Measurements from ENCODE around the gene APOL1. TPM values are rescaled to one million over a fixed set of nuclear protein-coding genes. Genes with fewer than 3 reads are reported as not detected.
A peak's percentile ranks its signal among the peaks of the same experiment; 100 is the strongest.

Gene APOL1
- total RNA-seq, 1 experiment from 2014 or later: 16.0 TPM

DNA sequence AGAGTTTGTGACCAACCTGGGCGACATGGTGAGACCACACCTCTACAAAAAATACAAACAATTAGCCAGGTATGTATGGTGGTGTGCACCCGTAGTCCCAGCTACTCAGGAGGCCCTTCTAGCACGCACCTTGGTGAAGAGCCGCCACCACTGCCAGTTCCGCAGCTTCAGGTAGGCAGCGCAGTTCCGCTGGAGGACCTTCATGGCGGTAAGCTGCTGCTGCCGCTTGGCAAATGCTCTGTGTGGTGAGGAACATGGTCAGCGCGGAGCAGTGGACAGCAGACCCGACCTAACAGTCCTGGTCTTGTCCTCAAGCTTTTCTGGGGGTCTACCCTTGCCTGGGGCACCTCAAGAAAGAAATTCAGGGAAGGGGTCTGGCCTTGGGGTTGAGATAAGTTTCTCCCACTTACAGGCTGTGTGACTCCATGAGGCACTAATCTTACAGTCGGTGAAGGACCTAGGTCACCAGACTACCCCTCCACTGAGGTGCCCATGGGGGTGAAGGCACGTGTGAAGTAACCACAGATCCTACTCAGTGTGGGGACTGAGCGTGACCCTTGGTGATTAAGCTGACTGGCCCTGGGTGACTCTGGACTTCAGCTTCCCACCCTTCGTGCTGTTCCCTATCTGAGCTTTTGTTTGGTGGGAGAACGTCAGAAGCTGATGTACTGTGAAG, 49.6 kb downstream of the APOL1 start:
- ChIA-PET POLR2A (no interaction called here), CTCF (no interaction called here)
- no peaks in the 10 kb centered on the region for H3K27me3 ChIP-seq (ENCODE audit: control insufficient read depth, insufficient read depth, low read length)
- no peak overlapping the region for H3K4me3 ChIP-seq (ENCODE audit: low read depth in 2 of 2, low read length in 2 of 2)
- H3K27ac ChIP-seq (ENCODE audit: low read length): peak overlapping the region; percentile 71
- intact Hi-C loops (cut with micrococcal nuclease; ENCODE audit: unreplicated experiment): loop anchor here (5.0 kb wide), 1 partner anchor 170 kb away; no protein-coding TSS in a partner anchor
- TF ChIP-seq TCF7L2 (IDR thresholded peaks at IDR 0.05; ENCODE audit: low read depth, low read length) (no peak), SIN3A (IDR thresholded peaks at IDR 0.05; ENCODE audit: borderline replicate concordance, insufficient read depth, low read depth, low read length) (no peak), POLR2AphosphoS5 (IDR thresholded peaks at IDR 0.05; ENCODE audit: low read depth, low read length) (no peak)
- TF ChIP-seq, protein P1, sequence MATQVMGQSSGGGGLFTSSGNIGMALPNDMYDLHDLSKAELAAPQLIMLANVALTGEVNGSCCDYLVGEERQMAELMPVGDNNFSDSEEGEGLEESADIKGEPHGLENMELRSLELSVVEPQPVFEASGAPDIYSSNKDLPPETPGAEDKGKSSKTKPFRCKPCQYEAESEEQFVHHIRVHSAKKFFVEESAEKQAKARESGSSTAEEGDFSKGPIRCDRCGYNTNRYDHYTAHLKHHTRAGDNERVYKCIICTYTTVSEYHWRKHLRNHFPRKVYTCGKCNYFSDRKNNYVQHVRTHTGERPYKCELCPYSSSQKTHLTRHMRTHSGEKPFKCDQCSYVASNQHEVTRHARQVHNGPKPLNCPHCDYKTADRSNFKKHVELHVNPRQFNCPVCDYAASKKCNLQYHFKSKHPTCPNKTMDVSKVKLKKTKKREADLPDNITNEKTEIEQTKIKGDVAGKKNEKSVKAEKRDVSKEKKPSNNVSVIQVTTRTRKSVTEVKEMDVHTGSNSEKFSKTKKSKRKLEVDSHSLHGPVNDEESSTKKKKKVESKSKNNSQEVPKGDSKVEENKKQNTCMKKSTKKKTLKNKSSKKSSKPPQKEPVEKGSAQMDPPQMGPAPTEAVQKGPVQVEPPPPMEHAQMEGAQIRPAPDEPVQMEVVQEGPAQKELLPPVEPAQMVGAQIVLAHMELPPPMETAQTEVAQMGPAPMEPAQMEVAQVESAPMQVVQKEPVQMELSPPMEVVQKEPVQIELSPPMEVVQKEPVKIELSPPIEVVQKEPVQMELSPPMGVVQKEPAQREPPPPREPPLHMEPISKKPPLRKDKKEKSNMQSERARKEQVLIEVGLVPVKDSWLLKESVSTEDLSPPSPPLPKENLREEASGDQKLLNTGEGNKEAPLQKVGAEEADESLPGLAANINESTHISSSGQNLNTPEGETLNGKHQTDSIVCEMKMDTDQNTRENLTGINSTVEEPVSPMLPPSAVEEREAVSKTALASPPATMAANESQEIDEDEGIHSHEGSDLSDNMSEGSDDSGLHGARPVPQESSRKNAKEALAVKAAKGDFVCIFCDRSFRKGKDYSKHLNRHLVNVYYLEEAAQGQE (IDR thresholded peaks at IDR 0.05; ENCODE audit: insufficient read depth in 1 of 2, low read depth in 2 of 2, low read length in 1 of 2): no peak
- TF ChIP-seq, protein P2, sequence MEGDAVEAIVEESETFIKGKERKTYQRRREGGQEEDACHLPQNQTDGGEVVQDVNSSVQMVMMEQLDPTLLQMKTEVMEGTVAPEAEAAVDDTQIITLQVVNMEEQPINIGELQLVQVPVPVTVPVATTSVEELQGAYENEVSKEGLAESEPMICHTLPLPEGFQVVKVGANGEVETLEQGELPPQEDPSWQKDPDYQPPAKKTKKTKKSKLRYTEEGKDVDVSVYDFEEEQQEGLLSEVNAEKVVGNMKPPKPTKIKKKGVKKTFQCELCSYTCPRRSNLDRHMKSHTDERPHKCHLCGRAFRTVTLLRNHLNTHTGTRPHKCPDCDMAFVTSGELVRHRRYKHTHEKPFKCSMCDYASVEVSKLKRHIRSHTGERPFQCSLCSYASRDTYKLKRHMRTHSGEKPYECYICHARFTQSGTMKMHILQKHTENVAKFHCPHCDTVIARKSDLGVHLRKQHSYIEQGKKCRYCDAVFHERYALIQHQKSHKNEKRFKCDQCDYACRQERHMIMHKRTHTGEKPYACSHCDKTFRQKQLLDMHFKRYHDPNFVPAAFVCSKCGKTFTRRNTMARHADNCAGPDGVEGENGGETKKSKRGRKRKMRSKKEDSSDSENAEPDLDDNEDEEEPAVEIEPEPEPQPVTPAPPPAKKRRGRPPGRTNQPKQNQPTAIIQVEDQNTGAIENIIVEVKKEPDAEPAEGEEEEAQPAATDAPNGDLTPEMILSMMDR (IDR thresholded peaks at IDR 0.05): no peak
- no peak; the same call in 1 of the 2 replicates for ATAC-seq
- no peak for DNase-seq (ENCODE audit: low read depth, low spot score)
- H3K4me1 ChIP-seq (ENCODE audit: control insufficient read depth, insufficient read depth, low read length): peaks cover 21% of the 10 kb centered on the region
- H3K9me3 ChIP-seq (ENCODE audit: control insufficient read depth, insufficient read depth, low read depth, low read length): no peaks in the 10 kb centered on the region
- no TSS peak for BruUV-seq (replicated peaks)
- peaks cover 29% of the 10 kb centered on the region for H3K36me3 ChIP-seq (ENCODE audit: control insufficient read depth, insufficient read depth, low read length)
- in situ Hi-C loops (cut with HindIII; ENCODE audit: low pct_unique_long_range_greater_than_20kb, low sequenced_read_pairs): no loop called here

DNA sequence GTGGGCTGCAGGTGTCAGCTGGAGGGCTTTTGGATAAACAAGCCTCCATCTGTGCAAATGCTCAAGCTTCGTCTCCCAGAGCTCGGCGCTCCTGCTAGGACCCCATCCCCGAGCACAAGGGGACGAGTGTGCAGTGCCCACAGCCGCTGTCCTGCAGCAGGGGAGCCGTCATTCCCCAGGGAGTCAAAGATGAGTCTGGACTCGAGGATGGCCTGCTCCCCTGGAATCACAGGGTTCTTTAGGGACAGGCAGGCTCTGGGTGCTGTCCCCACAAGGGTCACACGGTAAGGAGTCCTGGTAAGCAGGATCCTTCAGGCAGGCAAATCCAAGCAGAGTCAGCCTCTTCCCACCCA, 50.2 kb downstream of the APOL1 start:
- H3K27me3 ChIP-seq (ENCODE audit: control insufficient read depth, insufficient read depth, low read length): no peaks in the 10 kb centered on the region
- H3K4me3 ChIP-seq (ENCODE audit: low read depth in 2 of 2, low read length in 2 of 2): no peak overlapping the region
- intact Hi-C loops (cut with micrococcal nuclease; ENCODE audit: unreplicated experiment): loop anchor here (5.0 kb wide), 1 partner anchor 169 kb away; no protein-coding TSS in a partner anchor
- no peak for ATAC-seq
- H3K9me3 ChIP-seq (ENCODE audit: control insufficient read depth, insufficient read depth, low read depth, low read length): no peaks in the 10 kb centered on the region
- TF ChIP-seq SIN3A (IDR thresholded peaks at IDR 0.05; ENCODE audit: borderline replicate concordance, insufficient read depth, low read depth, low read length) (no peak), TCF7L2 (IDR thresholded peaks at IDR 0.05; ENCODE audit: low read depth, low read length) (no peak), POLR2AphosphoS5 (IDR thresholded peaks at IDR 0.05; ENCODE audit: low read depth, low read length) (no peak)
- TF ChIP-seq, protein P2 (IDR thresholded peaks at IDR 0.05): no peak
- TF ChIP-seq, protein P1 (IDR thresholded peaks at IDR 0.05; ENCODE audit: insufficient read depth in 1 of 2, low read depth in 2 of 2, low read length in 1 of 2): no peak
- H3K27ac ChIP-seq (ENCODE audit: low read length): peak overlapping the region; percentile 71; the same call in 1 of the 2 replicates
- H3K36me3 ChIP-seq (ENCODE audit: control insufficient read depth, insufficient read depth, low read length): peaks cover 27% of the 10 kb centered on the region
- in situ Hi-C loops (cut with HindIII; ENCODE audit: low pct_unique_long_range_greater_than_20kb, low sequenced_read_pairs): no loop called here
- no TSS peak for BruUV-seq (replicated peaks)
- DNase-seq (ENCODE audit: low read depth, low spot score): no peak
- CTCF ChIA-PET: no interaction called here
- POLR2A ChIA-PET: no interaction called here
- peaks cover 21% of the 10 kb centered on the region for H3K4me1 ChIP-seq (ENCODE audit: control insufficient read depth, insufficient read depth, low read length)

Data from Panc1 (cell line).